ENCODE measurements around the gene KRTAP10-12.
"Not testable (repeated sequence)": the region's sequence is repeated elsewhere in the genome, so short reads cannot be mapped to it uniquely, and the experiment has no call there.

The KRTAP10-12 gene

GRCh38 chr21:44670642-44671432 lies 26.1 kb upstream of the KRTAP10-12 start:
- DNase-seq, result no peak

- DNase-seq, result no peak
These were observed 25.1 kb upstream of the KRTAP10-12 start for GRCh38 chr21:44671911-44672310.

- no peak for DNase-seq
These were observed 19.1 kb upstream of the KRTAP10-12 start for GRCh38 chr21:44677881-44678280.

- no peak for DNase-seq
These were observed 15.8 kb upstream of the KRTAP10-12 start for GRCh38 chr21:44681152-44681551.

GRCh38 chr21:44681861-44682579 lies 15.0 kb upstream of the KRTAP10-12 start, which contains the start of gene KRTAP12-1:
Gene KRTAP12-1 (minus strand): TSS chr21:44682163. CDS start chr21:44682123, 40 bp downstream.
- DNase-seq, result no peak

GRCh38 chr21:44682580-44683151 lies 14.3 kb upstream of the KRTAP10-12 start:
- no peak for DNase-seq

- DNase-seq, result no peak
These were observed 12.9 kb upstream of the KRTAP10-12 start for GRCh38 chr21:44684077-44684476.

GRCh38 chr21:44684483-44684882 lies 12.5 kb upstream of the KRTAP10-12 start:
- DNase-seq, result no peak

- not testable (repeated sequence) for DNase-seq
These were observed 11.9 kb upstream of the KRTAP10-12 start for GRCh38 chr21:44685050-44685449.

GRCh38 chr21:44686000-44686781 lies 10.8 kb upstream of the KRTAP10-12 start:
- no peak for DNase-seq

GRCh38 chr21:44686843-44687561 lies 10.0 kb upstream of the KRTAP10-12 start:
- no peak for DNase-seq

GRCh38 chr21:44687671-44688070 lies 9.3 kb upstream of the KRTAP10-12 start:
- no peak for DNase-seq

- DNase-seq, result not testable (repeated sequence)
These were observed 7.2 kb upstream of the KRTAP10-12 start for GRCh38 chr21:44689740-44690139.

- no peak for DNase-seq
These were observed 5.3 kb upstream of the KRTAP10-12 start for GRCh38 chr21:44691686-44692085.

GRCh38 chr21:44692798-44693512 lies 4.0 kb upstream of the KRTAP10-12 start:
- DNase-seq, result no peak

GRCh38 chr21:44694776-44695175 lies 2.2 kb upstream of the KRTAP10-12 start:
- DNase-seq, result no peak

GRCh38 chr21:44695184-44695583 lies 1.8 kb upstream of the KRTAP10-12 start:
- no peak for DNase-seq

GRCh38 chr21:44695641-44696040 lies 1.3 kb upstream of the KRTAP10-12 start:
- DNase-seq, result no peak

GRCh38 chr21:44696572-44696971 lies 400 bp upstream of the KRTAP10-12 start:
- DNase-seq, result no peak

- DNase-seq, result no peak
These were observed 1.1 kb downstream of the KRTAP10-12 start for GRCh38 chr21:44697811-44698734.

Data from CD4-positive, alpha-beta T cell treated with Interleukin-12 subunit alpha and Interleukin-12 subunit beta, for 1 hour (primary cell).